GM21447 (cell line): ENCODE data around the gene ITGBL1.

ENCODE experiments used
- ATAC-seq: cut with Tn5 transposase; IDR thresholded peaks from one replicate; pipeline ENCODE4 v1.9.1; 2021; ENCODE audit not compliant: unreplicated experiment

The ITGBL1 gene

GRCh38 chr13:101452519-101453485, at the start of gene ITGBL1:
TSS of gene ITGBL1 (plus strand) at chr13:101452675. CDS start at chr13:101452834, 159 bp downstream.
- ATAC-seq = peak; percentile 83

- no peak for ATAC-seq
Measured at GRCh38 chr13:101406791-101407190, 45.7 kb upstream of the ITGBL1 start.

GRCh38 chr13:101408154-101408553, 44.3 kb upstream of the ITGBL1 start:
- no peak for ATAC-seq

- no peak for ATAC-seq
Measured at GRCh38 chr13:101408992-101409656, 43.4 kb upstream of the ITGBL1 start.

GRCh38 chr13:101412076-101412475, 40.4 kb upstream of the ITGBL1 start:
- ATAC-seq = no peak

- ATAC-seq = no peak
Measured at GRCh38 chr13:101415358-101416174, 36.9 kb upstream of the ITGBL1 start.

GRCh38 chr13:101416181-101417042, 36.1 kb upstream of the ITGBL1 start, which contains the start of gene NALCN:
TSS of gene NALCN (minus strand) at chr13:101416508. CDS start at chr13:101399126, 17,382 bp downstream.
- no peak for ATAC-seq

- no peak for ATAC-seq
Measured at GRCh38 chr13:101417043-101417406, 35.5 kb upstream of the ITGBL1 start.

- ATAC-seq = no peak
Measured at GRCh38 chr13:101417501-101417900, 35.0 kb upstream of the ITGBL1 start.

- ATAC-seq = no peak
Measured at GRCh38 chr13:101423872-101424271, 28.6 kb upstream of the ITGBL1 start.

GRCh38 chr13:101424381-101425155, 27.9 kb upstream of the ITGBL1 start:
- ATAC-seq = no peak

- no peak for ATAC-seq
Measured at GRCh38 chr13:101425156-101425471, 27.4 kb upstream of the ITGBL1 start.

- no peak for ATAC-seq
Measured at GRCh38 chr13:101425623-101426022, 26.9 kb upstream of the ITGBL1 start.

- ATAC-seq = no peak
Measured at GRCh38 chr13:101429733-101430132, 22.7 kb upstream of the ITGBL1 start.

- ATAC-seq = no peak
Measured at GRCh38 chr13:101433895-101434294, 18.6 kb upstream of the ITGBL1 start.

- ATAC-seq = no peak
Measured at GRCh38 chr13:101434486-101434885, 18.0 kb upstream of the ITGBL1 start.

- no peak for ATAC-seq
Measured at GRCh38 chr13:101447852-101448251, 4.6 kb upstream of the ITGBL1 start.

- no peak for ATAC-seq
Measured at GRCh38 chr13:101449790-101450748, 2.4 kb upstream of the ITGBL1 start.

- ATAC-seq = no peak
Measured at GRCh38 chr13:101450749-101451130, 1.7 kb upstream of the ITGBL1 start.
